Measurements from ENCODE around the gene MSN.

MSN gene

GRCh38 chrX:65679071-65679540 lies 11.7 kb downstream of the MSN start:
- Histone ChIP-seq H3K27ac (ENCODE audit: low read depth, low read length) (peak overlapping the region; percentile 34), H3K4me1 (ENCODE audit: control insufficient read depth, low read length) (peaks cover 61% of the 10 kb centered on the region), H3K27me3 (ENCODE audit: control insufficient read depth, low read length) (no peaks in the 10 kb centered on the region), H3K4me2 (ENCODE audit: low read length) (peak overlapping the region; percentile 58), H3F3A (ENCODE audit: control insufficient read depth, insufficient read depth) (no peaks in the 10 kb centered on the region), H3K4me3 (ENCODE audit: low read length) (peak overlapping the region; percentile 27; the same call in 1 of the 2 replicates), H4K20me1 (ENCODE audit: control insufficient read depth, insufficient read depth, low read depth, low read length) (no peaks in the 10 kb centered on the region), H3K36me3 (ENCODE audit: control insufficient read depth, low read length) (peaks cover 18% of the 10 kb centered on the region), H3K9me3 (ENCODE audit: control insufficient read depth, insufficient read depth, low read length) (no peaks in the 10 kb centered on the region), H3K9me2 (replicated peaks; ENCODE audit: control insufficient read depth, low read length) (no peaks in the 10 kb centered on the region), H3K79me2 (ENCODE audit: control insufficient read depth, low read length) (peaks cover 97% of the 10 kb centered on the region)
- TF ChIP-seq EZH2phosphoT487 (IDR thresholded peaks at IDR 0.05; ENCODE audit: borderline replicate concordance, low read length) (no peak), CTCF (IDR thresholded peaks at IDR 0.05; ENCODE audit: low read depth, low read length, poor library complexity, severe bottlenecking) (no peak)

GRCh38 chrX:65681810-65682209 lies 14.4 kb downstream of the MSN start:
- no peak overlapping the region for H3K27ac ChIP-seq (ENCODE audit: low read depth, low read length)
- no peaks in the 10 kb centered on the region for H4K20me1 ChIP-seq (ENCODE audit: control insufficient read depth, insufficient read depth, low read depth, low read length)
- H3K4me3 ChIP-seq (ENCODE audit: low read length) = no peak overlapping the region
- TF ChIP-seq EZH2phosphoT487 (IDR thresholded peaks at IDR 0.05; ENCODE audit: borderline replicate concordance, low read length) = no peak
- TF ChIP-seq CTCF (IDR thresholded peaks at IDR 0.05; ENCODE audit: low read depth, low read length, poor library complexity, severe bottlenecking) = no peak
- H3K79me2 ChIP-seq (ENCODE audit: control insufficient read depth, low read length) = peaks cover 97% of the 10 kb centered on the region
- no peak overlapping the region for H3K4me2 ChIP-seq (ENCODE audit: low read length)
- H3K4me1 ChIP-seq (ENCODE audit: control insufficient read depth, low read length) = peaks cover 66% of the 10 kb centered on the region
- H3K9me2 ChIP-seq (replicated peaks; ENCODE audit: control insufficient read depth, low read length) = no peaks in the 10 kb centered on the region
- no peaks in the 10 kb centered on the region for H3K9me3 ChIP-seq (ENCODE audit: control insufficient read depth, insufficient read depth, low read length)
- no peaks in the 10 kb centered on the region for H3K27me3 ChIP-seq (ENCODE audit: control insufficient read depth, low read length)
- H3F3A ChIP-seq (ENCODE audit: control insufficient read depth, insufficient read depth) = no peaks in the 10 kb centered on the region
- H3K36me3 ChIP-seq (ENCODE audit: control insufficient read depth, low read length) = peaks cover 9% of the 10 kb centered on the region; the same call in 1 of the 2 replicates

GRCh38 chrX:65685112-65685511 lies 17.7 kb downstream of the MSN start:
- Histone ChIP-seq H4K20me1 (ENCODE audit: control insufficient read depth, insufficient read depth, low read depth, low read length) (no peaks in the 10 kb centered on the region), H3K4me1 (ENCODE audit: control insufficient read depth, low read length) (peaks cover 71% of the 10 kb centered on the region), H3K4me3 (ENCODE audit: low read length) (no peak overlapping the region), H3K9me3 (ENCODE audit: control insufficient read depth, insufficient read depth, low read length) (no peaks in the 10 kb centered on the region), H3K27ac (ENCODE audit: low read depth, low read length) (no peak overlapping the region), H3F3A (ENCODE audit: control insufficient read depth, insufficient read depth) (no peaks in the 10 kb centered on the region), H3K27me3 (ENCODE audit: control insufficient read depth, low read length) (no peaks in the 10 kb centered on the region), H3K79me2 (ENCODE audit: control insufficient read depth, low read length) (peaks cover 98% of the 10 kb centered on the region), H3K9me2 (replicated peaks; ENCODE audit: control insufficient read depth, low read length) (no peaks in the 10 kb centered on the region), H3K36me3 (ENCODE audit: control insufficient read depth, low read length) (peaks cover 6% of the 10 kb centered on the region; the same call in 1 of the 2 replicates), H3K4me2 (ENCODE audit: low read length) (no peak overlapping the region)
- TF ChIP-seq CTCF (IDR thresholded peaks at IDR 0.05; ENCODE audit: low read depth, low read length, poor library complexity, severe bottlenecking) = no peak
- TF ChIP-seq EZH2phosphoT487 (IDR thresholded peaks at IDR 0.05; ENCODE audit: borderline replicate concordance, low read length) = no peak

All from DOHH2 (cell line).